ENCODE results near the gene C4orf50.

The C4orf50 gene

GRCh38 chr4:5976921-5977320 is 41.3 kb downstream of the C4orf50 start:
- DNase-seq (ENCODE audit: low read depth), result no peak
- no peak for TF ChIP-seq CTCF (conservative IDR thresholded peaks at IDR 0.05; ENCODE audit: low read depth, low read length)
- H3K4me3 ChIP-seq (ENCODE audit: low read length), result no peak overlapping the region

DNA sequence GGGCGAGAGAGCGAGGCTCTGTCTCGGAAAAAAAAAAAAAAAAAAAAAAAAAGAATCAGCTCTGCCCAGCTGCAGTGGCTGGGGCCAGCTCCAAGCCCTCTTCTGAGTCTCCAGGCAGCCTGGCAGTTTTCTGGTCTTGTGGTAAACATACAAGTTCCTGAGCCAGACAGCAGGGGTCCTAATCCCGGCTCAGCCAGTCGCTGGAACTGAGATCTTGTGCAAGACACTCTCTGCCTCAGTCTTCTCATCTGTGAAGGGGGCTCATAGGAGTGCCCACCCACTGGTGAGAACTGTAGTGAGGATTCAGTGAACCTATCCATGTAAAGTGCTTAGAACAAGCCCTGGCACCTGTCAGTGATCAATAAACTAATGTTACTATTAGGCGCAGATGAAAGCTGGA is 41.8 kb downstream of the C4orf50 start:
- TF ChIP-seq CTCF (conservative IDR thresholded peaks at IDR 0.05; ENCODE audit: low read depth, low read length), result no peak
- no peak for DNase-seq (ENCODE audit: low read depth)
- H3K4me3 ChIP-seq (ENCODE audit: low read length), result no peak overlapping the region

DNA sequence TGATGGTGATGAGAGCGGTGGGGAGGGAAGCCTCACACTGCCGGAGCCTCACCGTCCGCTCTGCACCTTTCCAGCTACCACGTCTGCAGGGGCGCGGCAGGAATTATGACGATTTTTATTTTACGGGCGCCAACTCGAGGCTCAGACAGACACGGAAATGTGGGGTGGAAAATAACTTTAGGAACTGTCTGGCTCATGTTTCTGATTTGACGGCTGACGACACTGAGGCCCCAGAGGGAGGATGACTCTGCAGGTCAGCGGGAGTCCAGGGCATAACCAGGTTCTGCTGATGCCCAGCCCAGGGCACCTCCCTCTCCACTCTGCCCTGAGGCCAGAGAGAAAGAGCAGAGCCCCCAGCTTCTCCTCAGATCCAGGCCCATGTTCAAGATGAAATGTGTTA is 43.9 kb downstream of the C4orf50 start:
- no peak for TF ChIP-seq CTCF (conservative IDR thresholded peaks at IDR 0.05; ENCODE audit: low read depth, low read length)
- no peak overlapping the region for H3K4me3 ChIP-seq (ENCODE audit: low read length)
- DNase-seq (ENCODE audit: low read depth), result no peak

- DNase-seq (ENCODE audit: low read depth), result no peak
- no peak for TF ChIP-seq CTCF (conservative IDR thresholded peaks at IDR 0.05; ENCODE audit: low read depth, low read length)
- no peak overlapping the region for H3K4me3 ChIP-seq (ENCODE audit: low read length)
Measured at GRCh38 chr4:5973486-5974220, 44.6 kb downstream of the C4orf50 start.

- no peak overlapping the region for H3K4me3 ChIP-seq (ENCODE audit: low read length)
- TF ChIP-seq CTCF (conservative IDR thresholded peaks at IDR 0.05; ENCODE audit: low read depth, low read length), result no peak
Measured at GRCh38 chr4:5973033-5973432, 45.2 kb downstream of the C4orf50 start.

DNA sequence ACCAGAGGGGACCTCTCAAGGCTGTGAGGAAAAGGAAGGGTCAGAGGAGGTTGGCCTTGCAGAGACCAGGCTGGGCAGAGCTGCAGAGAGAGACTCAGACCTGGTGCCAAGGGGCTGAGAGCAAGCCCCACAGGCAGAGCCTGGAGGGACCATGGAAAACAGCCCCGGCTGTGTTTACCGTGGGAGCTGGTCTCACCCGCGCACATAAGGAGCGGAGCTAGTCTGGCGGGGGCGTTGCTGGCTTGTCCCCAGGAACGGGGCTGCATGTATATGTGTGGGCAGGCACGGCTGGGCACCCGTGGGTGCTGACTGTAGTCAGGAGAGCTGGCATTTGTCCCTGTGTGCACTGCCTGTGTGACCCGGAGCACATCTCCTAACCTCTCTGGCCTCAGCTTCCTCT is 45.7 kb downstream of the C4orf50 start:
- no peak for TF ChIP-seq CTCF (conservative IDR thresholded peaks at IDR 0.05; ENCODE audit: low read depth, low read length)
- no peak overlapping the region for H3K4me3 ChIP-seq (ENCODE audit: low read length)
- DNase-seq (ENCODE audit: low read depth), result no peak

More at GRCh38 chr4:5973033-5973432, 45.2 kb downstream of the C4orf50 start:
- no peak for DNase-seq (ENCODE audit: low read depth)

DNA sequence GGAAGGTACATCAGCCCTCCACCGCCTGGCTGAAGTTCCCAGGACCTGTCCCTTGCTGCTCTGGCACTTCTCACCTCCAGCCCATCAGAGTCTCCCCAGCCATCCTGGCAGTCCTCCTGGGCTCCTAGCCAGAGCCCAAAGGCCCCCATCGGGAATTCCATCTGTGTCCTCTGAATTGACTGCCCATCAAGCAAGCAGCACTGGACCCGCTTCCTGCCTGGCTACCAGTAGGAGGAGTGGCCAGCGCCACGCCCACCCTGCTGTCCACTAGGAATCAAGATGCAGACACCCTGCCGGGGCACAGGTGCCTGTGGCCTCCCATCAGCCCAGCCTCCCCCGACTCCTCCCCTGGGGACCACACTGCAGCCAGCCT is 47.2 kb downstream of the C4orf50 start:
- no peak for DNase-seq (ENCODE audit: low read depth)
- no peak for TF ChIP-seq CTCF (conservative IDR thresholded peaks at IDR 0.05; ENCODE audit: low read depth, low read length)
- H3K4me3 ChIP-seq (ENCODE audit: low read length), result no peak overlapping the region
